Body of pancreas (tissue), 4 donors: ENCODE measurements around the gene PLEKHA3.

Source experiments
- POLR2A ChIP-seq, 3 donors: fragments of 450-650 bp; IDR thresholded peaks; one replicate each; pipeline ENCODE4 v1.6.1; 2016; ENCODE audit warnings: antibody characterized with exemption in 3 of 3, mild to moderate bottlenecking in 2 of 3
- TF ChIP-seq, protein P1 (sequence below), 7 experiments: fragments of 450-650 bp in 4 of 7; fragments of 200-600 bp in 3 of 7; sonication (generic) in 3 of 7; IDR thresholded peaks; one replicate each; pipeline ENCODE4 v1.5.1; 2016 to 2019; ENCODE audit warnings: antibody characterized with exemption in 7 of 7

DNA sequence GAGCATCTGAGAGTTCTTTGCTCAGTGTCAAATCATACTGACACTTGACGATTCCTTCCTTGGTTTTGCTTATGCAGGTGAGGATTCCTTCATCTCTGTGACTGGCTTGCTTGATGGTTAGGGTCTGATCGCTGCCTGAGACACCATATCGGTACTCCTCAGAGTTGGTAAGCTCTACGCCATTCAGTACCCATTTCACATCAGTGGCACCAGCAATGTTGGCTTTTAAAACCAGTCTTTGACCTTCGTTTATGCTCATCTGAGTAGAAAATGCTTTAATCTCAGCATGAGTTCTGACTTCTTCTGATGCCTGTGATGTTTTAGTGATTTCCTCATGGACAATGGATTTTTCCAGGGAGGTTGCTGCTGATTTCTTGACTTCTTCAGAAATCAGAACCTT, 48.4 kb downstream of the PLEKHA3 start:
- TF ChIP-seq, protein P1, sequence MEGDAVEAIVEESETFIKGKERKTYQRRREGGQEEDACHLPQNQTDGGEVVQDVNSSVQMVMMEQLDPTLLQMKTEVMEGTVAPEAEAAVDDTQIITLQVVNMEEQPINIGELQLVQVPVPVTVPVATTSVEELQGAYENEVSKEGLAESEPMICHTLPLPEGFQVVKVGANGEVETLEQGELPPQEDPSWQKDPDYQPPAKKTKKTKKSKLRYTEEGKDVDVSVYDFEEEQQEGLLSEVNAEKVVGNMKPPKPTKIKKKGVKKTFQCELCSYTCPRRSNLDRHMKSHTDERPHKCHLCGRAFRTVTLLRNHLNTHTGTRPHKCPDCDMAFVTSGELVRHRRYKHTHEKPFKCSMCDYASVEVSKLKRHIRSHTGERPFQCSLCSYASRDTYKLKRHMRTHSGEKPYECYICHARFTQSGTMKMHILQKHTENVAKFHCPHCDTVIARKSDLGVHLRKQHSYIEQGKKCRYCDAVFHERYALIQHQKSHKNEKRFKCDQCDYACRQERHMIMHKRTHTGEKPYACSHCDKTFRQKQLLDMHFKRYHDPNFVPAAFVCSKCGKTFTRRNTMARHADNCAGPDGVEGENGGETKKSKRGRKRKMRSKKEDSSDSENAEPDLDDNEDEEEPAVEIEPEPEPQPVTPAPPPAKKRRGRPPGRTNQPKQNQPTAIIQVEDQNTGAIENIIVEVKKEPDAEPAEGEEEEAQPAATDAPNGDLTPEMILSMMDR (IDR thresholded peaks at IDR 0.05) = no peak
- TF ChIP-seq POLR2A (IDR thresholded peaks at IDR 0.05) = no peak
